GM23338 (cell line): ENCODE results near the gene BHLHA15. TPM values are rescaled to one million over a fixed set of nuclear protein-coding genes. Genes with fewer than 3 reads are reported as not detected.

Experiments
- ATAC-seq: fragments of 200-7000 bp; cut with Tn5 transposase; 3 replicates; pipeline ENCODE4 v1.9.1; 2020
- DNase-seq: peaks from one replicate; pipeline ENCODE4 v3.0.0-alpha.2; 2015; ENCODE audit warnings: low spot score
- H2AFZ ChIP-seq: fragments of 200-600 bp; sonication (generic); 2 replicates; pipeline ENCODE4 v1.8.0; 2016; ENCODE audit warnings: antibody characterized with exemption, mild to moderate bottlenecking, moderate library complexity
- H3F3A ChIP-seq: fragments of 200-600 bp; sonication (generic); replicated peaks from 2 replicates; pipeline ENCODE4 v1.8.0; 2017; ENCODE audit warnings: antibody characterized with exemption, mixed run types, low read depth
- H3K27ac ChIP-seq: fragments of 200-600 bp; sonication (generic); 2 replicates; pipeline ENCODE4 v1.6.1; 2016; ENCODE audit warnings: low read depth
- H3K27me3 ChIP-seq: fragments of 200-600 bp; sonication (generic); 2 replicates; pipeline ENCODE4 v1.8.0; 2016; ENCODE audit warnings: mild to moderate bottlenecking, mixed run types, moderate library complexity; ENCODE audit not compliant: insufficient read depth
- H3K36me3 ChIP-seq: fragments of 200-600 bp; sonication (generic); 2 replicates; pipeline ENCODE4 v1.8.0; 2016; ENCODE audit warnings: mild to moderate bottlenecking; ENCODE audit not compliant: insufficient read depth
- H3K4me1 ChIP-seq: fragments of 200-600 bp; sonication (generic); 2 replicates; pipeline ENCODE4 v1.8.0; 2016; ENCODE audit warnings: mild to moderate bottlenecking, moderate library complexity; ENCODE audit not compliant: insufficient read depth
- H3K4me2 ChIP-seq: fragments of 200-600 bp; sonication (generic); 2 replicates; pipeline ENCODE4 v1.7.1; 2017; ENCODE audit warnings: mixed run types
- H3K4me3 ChIP-seq: fragments of 200-600 bp; sonication (generic); 2 replicates; pipeline ENCODE4 v1.6.1; 2016; ENCODE audit warnings: mixed run types
- H3K79me2 ChIP-seq: fragments of 200-600 bp; sonication (generic); replicated peaks from 2 replicates; pipeline ENCODE4 v1.8.0; 2017; ENCODE audit warnings: mild to moderate bottlenecking; ENCODE audit not compliant: insufficient read depth
- H3K9me2 ChIP-seq: fragments of 200-600 bp; sonication (generic); 2 replicates; pipeline ENCODE4 v1.8.0; 2017; ENCODE audit not compliant: insufficient read depth
- H4K20me1 ChIP-seq: fragments of 200-600 bp; sonication (generic); replicated peaks from 2 replicates; pipeline ENCODE4 v1.8.0; 2017; ENCODE audit warnings: mild to moderate bottlenecking; ENCODE audit not compliant: insufficient read depth
- H3K27ac Mint-ChIP-seq: 2 replicates; pipeline ENCODE4 v1.8.0; 2020; ENCODE audit warnings: inconsistent platforms, mild to moderate bottlenecking, moderate library complexity, mixed read lengths
- H3K27me3 Mint-ChIP-seq: 3 replicates; pipeline ENCODE4 v1.8.0; 2022; ENCODE audit warnings: low read depth, mild to moderate bottlenecking, moderate library complexity, mixed read lengths, inconsistent platforms; ENCODE audit not compliant: insufficient read depth, poor library complexity
- H3K36me3 Mint-ChIP-seq: 3 replicates; pipeline ENCODE4 v1.8.0; 2021; ENCODE audit warnings: low read depth, mild to moderate bottlenecking, inconsistent platforms, moderate library complexity, mixed read lengths
- H3K4me1 Mint-ChIP-seq: 3 replicates; pipeline ENCODE4 v1.8.0; 2020; ENCODE audit warnings: mild to moderate bottlenecking, inconsistent platforms, mixed read lengths
- H3K4me3 Mint-ChIP-seq: 3 replicates; pipeline ENCODE4 v1.8.0; 2021; ENCODE audit warnings: moderate library complexity, mild to moderate bottlenecking, inconsistent platforms, mixed read lengths
- H3K9me3 Mint-ChIP-seq: 3 replicates; pipeline ENCODE4 v1.8.0; 2020; ENCODE audit warnings: moderate library complexity, mild to moderate bottlenecking, inconsistent platforms, mixed read lengths
- CREB1 ChIP-seq: fragments of 250-450 bp; sonication (Bioruptor Pico); IDR thresholded peaks from 2 replicates; pipeline ENCODE4 v1.5.0; 2020; ENCODE audit warnings: low read depth, mild to moderate bottlenecking, moderate library complexity
- CTCF ChIP-seq, 2 experiments: fragments of 200-600 bp in 1 of 2; sonication (generic) in 1 of 2; conservative IDR thresholded peaks; 2 replicates each; pipeline versions ENCODE4 v1.5.1 to v1.6.1; 2016 to 2017; ENCODE audit warnings: antibody characterized with exemption in 2 of 2, low read depth in 2 of 2, mild to moderate bottlenecking in 2 of 2, moderate library complexity in 1 of 2
- EZH2 ChIP-seq: fragments of 200-600 bp; sonication (generic); IDR thresholded peaks from one replicate; pipeline ENCODE4 v1.8.0; 2017; ENCODE audit warnings: antibody characterized with exemption, mild to moderate bottlenecking, low read depth; ENCODE audit not compliant: unreplicated experiment
- EZH2phosphoT487 ChIP-seq: fragments of 200-600 bp; sonication (generic); IDR thresholded peaks from one replicate; pipeline ENCODE4 v1.8.1; 2018; ENCODE audit warnings: antibody characterized with exemption; ENCODE audit not compliant: unreplicated experiment
- JUNB ChIP-seq: IDR thresholded peaks from one replicate; pipeline ENCODE4 v1.6.1; 2016; ENCODE audit warnings: antibody characterized with exemption; ENCODE audit not compliant: unreplicated experiment
- NANOG ChIP-seq: IDR thresholded peaks from 2 replicates; pipeline ENCODE4 v1.6.1; 2016; ENCODE audit warnings: antibody characterized with exemption, borderline replicate concordance
- POLR2AphosphoS5 ChIP-seq: IDR thresholded peaks from 2 replicates; pipeline ENCODE4 v1.6.1; 2016; ENCODE audit warnings: antibody characterized with exemption, low read depth
- STAT1 ChIP-seq: IDR thresholded peaks from one replicate; pipeline ENCODE4 v1.6.1; 2016; ENCODE audit warnings: antibody characterized with exemption; ENCODE audit not compliant: unreplicated experiment
- ZNF114 ChIP-seq: fragments of 250-450 bp; sonication (Bioruptor Pico); IDR thresholded peaks from 2 replicates; pipeline ENCODE4 v1.5.0; 2020; ENCODE audit warnings: mild to moderate bottlenecking, moderate library complexity
- ZNF331 ChIP-seq: fragments of 250-450 bp; sonication (Bioruptor Pico); IDR thresholded peaks from 2 replicates; pipeline ENCODE4 v1.5.0; 2020; ENCODE audit warnings: low read depth, mild to moderate bottlenecking, moderate library complexity
- ZNF462 ChIP-seq: fragments of 250-450 bp; sonication (Bioruptor Pico); IDR thresholded peaks from 2 replicates; pipeline ENCODE4 v1.5.0; 2020; ENCODE audit warnings: mild to moderate bottlenecking, moderate library complexity
- polyA plus RNA-seq: library from polyadenylated mRNA; unstranded; fragments of >200 nt; fragmentation: Nextera tagmentation; extraction: Ambion mirVana; gene quantifications from 2 replicates; pipeline ENCODE4 v1.2.1, GENCODE V29; 2016
- total RNA-seq: library from RNA; depleted of rRNA; stranded (reverse); fragments of >200 nt; shearing (Covaris generic); gene quantifications from 2 replicates; pipeline ENCODE4 v1.2.3, GENCODE V29; 2014
- TF ChIP-seq, protein P1 (sequence below): IDR thresholded peaks from one replicate; pipeline ENCODE4 v1.6.1; 2018; ENCODE audit warnings: antibody characterized with exemption; ENCODE audit not compliant: unreplicated experiment

BHLHA15 gene
- total and polyA plus RNA-seq, 2 experiments from 2014 or later = 1.4 to 8.3 TPM

DNA sequence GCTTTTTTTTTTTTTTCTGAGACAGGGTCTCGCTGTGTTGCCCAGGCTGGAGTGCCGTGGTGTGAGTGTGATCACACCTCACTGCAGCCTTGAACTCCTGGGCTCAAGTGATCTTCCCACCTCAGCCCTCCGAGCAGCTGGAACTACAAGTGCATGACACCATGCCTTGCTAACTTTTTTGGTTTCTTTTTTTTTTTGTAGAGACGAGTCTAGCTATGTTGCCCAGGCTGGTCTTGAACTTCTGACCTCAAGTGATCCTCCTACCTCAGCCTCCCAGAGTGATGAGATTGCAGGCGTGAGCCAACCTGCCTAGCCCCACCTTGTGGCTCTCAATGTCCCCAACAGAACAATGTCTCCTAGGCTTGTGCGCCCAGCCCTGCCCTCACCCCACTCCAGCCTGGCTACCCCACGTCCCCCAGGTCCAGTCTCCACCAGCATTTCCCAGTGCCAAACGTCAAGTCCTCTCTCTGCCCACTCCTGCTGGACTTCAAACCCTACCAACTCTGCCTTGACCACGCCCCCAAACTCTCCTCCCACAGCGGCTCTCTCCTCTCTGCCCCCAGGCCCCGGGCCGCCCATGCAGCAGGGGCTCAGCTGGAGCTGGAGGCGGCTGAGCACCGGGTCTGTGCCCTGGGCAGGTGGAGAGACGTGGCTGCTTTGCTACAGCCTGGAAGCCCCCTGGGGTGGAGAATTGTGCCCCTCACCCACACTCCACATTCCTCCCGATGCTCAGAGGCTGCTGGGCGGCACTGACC lies 18.9 kb downstream of the BHLHA15 start:
- Histone ChIP-seq H3K27me3 (no peaks in the 10 kb centered on the region), H3K79me2 (no peaks in the 10 kb centered on the region), H3K4me2 (no peak overlapping the region), H3K4me1 (no peaks in the 10 kb centered on the region), H4K20me1 (no peaks in the 10 kb centered on the region), H2AFZ (no peak overlapping the region), H3K9me2 (no peaks in the 10 kb centered on the region), H3K27ac (no peak overlapping the region), H3K4me3 (no peak overlapping the region), H3F3A (no peaks in the 10 kb centered on the region), H3K36me3 (no peaks in the 10 kb centered on the region)
- ATAC-seq = peak; percentile 55
- H3K4me3 Mint-ChIP-seq = no peak overlapping the region
- H3K4me1 Mint-ChIP-seq = no peaks in the 10 kb centered on the region
- H3K36me3 Mint-ChIP-seq = no peaks in the 10 kb centered on the region
- peaks cover 8% of the 10 kb centered on the region for H3K27me3 Mint-ChIP-seq
- H3K9me3 Mint-ChIP-seq = no peaks in the 10 kb centered on the region
- H3K27ac Mint-ChIP-seq = no peak overlapping the region
- DNase-seq = no peak
- TF ChIP-seq, protein P1, sequence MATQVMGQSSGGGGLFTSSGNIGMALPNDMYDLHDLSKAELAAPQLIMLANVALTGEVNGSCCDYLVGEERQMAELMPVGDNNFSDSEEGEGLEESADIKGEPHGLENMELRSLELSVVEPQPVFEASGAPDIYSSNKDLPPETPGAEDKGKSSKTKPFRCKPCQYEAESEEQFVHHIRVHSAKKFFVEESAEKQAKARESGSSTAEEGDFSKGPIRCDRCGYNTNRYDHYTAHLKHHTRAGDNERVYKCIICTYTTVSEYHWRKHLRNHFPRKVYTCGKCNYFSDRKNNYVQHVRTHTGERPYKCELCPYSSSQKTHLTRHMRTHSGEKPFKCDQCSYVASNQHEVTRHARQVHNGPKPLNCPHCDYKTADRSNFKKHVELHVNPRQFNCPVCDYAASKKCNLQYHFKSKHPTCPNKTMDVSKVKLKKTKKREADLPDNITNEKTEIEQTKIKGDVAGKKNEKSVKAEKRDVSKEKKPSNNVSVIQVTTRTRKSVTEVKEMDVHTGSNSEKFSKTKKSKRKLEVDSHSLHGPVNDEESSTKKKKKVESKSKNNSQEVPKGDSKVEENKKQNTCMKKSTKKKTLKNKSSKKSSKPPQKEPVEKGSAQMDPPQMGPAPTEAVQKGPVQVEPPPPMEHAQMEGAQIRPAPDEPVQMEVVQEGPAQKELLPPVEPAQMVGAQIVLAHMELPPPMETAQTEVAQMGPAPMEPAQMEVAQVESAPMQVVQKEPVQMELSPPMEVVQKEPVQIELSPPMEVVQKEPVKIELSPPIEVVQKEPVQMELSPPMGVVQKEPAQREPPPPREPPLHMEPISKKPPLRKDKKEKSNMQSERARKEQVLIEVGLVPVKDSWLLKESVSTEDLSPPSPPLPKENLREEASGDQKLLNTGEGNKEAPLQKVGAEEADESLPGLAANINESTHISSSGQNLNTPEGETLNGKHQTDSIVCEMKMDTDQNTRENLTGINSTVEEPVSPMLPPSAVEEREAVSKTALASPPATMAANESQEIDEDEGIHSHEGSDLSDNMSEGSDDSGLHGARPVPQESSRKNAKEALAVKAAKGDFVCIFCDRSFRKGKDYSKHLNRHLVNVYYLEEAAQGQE = no peak
- TF ChIP-seq POLR2AphosphoS5 (no peak), EZH2 (no peak), ZNF462 (CRISPR knock-in tag) (no peak), CREB1 (CRISPR knock-in tag) (no peak), STAT1 (no peak), CTCF (conservative IDR thresholded peaks at IDR 0.05; ENCODE audit: low read depth in 2 of 2) (no peak; a peak in 1 of 4 replicates), NANOG (no peak), EZH2phosphoT487 (no peak), JUNB (no peak), ZNF331 (CRISPR knock-in tag) (no peak), ZNF114 (no peak)
